Measurements from ENCODE around the gene TMOD1.

DNA sequence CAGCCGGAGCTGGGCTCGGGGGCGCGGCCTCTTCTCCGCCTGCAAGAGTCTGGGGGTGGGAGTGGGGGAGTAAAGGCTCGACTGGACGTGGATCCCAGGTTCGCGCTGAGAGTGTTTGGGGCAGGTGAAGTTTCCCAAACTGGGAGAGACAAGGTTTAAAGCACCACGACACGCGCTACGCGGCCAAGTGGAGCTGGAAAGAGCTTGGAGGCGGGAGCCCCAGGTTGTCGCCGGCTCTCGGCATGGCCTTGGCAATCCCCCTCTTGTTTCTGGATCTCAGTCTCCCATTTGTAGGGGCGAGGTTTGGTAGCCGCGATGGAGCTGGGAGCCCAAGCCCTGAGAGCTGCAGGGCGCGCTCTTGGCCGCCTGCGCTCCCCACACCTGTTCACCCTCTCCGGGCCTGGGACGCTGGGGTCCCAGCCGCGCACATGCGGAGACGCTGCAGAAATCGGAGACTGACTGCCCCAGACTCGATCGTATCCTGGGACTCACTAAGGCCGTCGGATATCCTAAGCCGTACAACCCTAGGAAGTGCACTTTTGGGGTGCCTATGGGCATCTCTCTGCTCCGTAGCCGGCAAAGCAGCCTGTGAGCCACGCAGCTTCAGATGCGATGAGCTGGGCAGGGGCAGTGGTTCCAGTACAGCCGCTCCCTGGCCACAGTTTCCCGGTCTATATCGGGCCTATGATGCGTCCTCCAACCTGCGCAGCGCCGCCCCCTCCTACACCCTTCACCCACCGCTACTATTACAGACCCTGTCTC, 937 bp downstream of the TMOD1 start:
- TF ChIP-seq, protein P1, sequence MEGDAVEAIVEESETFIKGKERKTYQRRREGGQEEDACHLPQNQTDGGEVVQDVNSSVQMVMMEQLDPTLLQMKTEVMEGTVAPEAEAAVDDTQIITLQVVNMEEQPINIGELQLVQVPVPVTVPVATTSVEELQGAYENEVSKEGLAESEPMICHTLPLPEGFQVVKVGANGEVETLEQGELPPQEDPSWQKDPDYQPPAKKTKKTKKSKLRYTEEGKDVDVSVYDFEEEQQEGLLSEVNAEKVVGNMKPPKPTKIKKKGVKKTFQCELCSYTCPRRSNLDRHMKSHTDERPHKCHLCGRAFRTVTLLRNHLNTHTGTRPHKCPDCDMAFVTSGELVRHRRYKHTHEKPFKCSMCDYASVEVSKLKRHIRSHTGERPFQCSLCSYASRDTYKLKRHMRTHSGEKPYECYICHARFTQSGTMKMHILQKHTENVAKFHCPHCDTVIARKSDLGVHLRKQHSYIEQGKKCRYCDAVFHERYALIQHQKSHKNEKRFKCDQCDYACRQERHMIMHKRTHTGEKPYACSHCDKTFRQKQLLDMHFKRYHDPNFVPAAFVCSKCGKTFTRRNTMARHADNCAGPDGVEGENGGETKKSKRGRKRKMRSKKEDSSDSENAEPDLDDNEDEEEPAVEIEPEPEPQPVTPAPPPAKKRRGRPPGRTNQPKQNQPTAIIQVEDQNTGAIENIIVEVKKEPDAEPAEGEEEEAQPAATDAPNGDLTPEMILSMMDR (conservative IDR thresholded peaks at IDR 0.05; ENCODE audit: low read length), result no peak
- no peak for TF ChIP-seq EZH2phosphoT487 (IDR thresholded peaks at IDR 0.05; ENCODE audit: borderline replicate concordance, low read depth, low read length)

Measured in OCI-LY7 (cell line).